Spleen (tissue), 7 donors: Measurements from ENCODE around the gene RBM38.

Experiments
- CTCF ChIP-seq, 11 experiments: fragments of 200-600 bp in 7 of 11; fragments of 450-650 bp in 4 of 11; sonication (generic) in 4 of 11; IDR thresholded peaks in 8 of 11; conservative IDR thresholded peaks in 3 of 11; 1 replicate in 7 of 11; 2 replicates in 4 of 11; pipeline versions ENCODE4 v1.4.0 to v1.8.0; 2016 to 2021; ENCODE audit warnings: antibody characterized with exemption in 11 of 11, inconsistent platforms in 4 of 11, mild to moderate bottlenecking in 1 of 11
- POLR2A ChIP-seq, 3 donors: fragments of 450-650 bp; IDR thresholded peaks; one replicate each; pipeline ENCODE4 v1.5.1; 2017; ENCODE audit warnings: antibody characterized with exemption in 3 of 3, mild to moderate bottlenecking in 1 of 3
- donor health status: DM: no; HTN: no; CAD: no; lungs with moderate emphysema.
- donor health status: DM: no; HTN: no; CAD: no.
- donor health status: DM: no; HTN: no; CAD: no.

DNA sequence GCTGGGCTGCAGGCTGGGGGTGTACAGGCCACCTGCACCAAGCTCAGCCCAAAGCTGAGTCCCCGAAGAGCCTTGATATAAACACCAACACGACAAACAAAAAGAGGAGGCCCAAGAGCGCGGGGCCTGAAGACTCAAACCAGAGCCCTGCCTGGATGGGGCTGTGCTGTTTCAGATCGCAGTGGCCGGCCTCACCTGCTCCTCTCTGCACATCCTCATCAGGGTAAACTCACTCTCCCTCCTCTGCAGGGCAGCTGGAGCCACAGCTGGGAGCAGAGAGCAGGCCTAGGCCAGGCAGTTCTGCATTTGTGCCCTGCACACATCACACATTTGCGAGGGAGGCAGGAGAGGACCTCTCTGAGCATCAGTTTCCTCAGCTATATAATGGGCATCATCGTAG lies 3.7 kb upstream of the RBM38 start:
- TF ChIP-seq CTCF (IDR thresholded peaks at IDR 0.05 in 8 of 11, conservative IDR thresholded peaks at IDR 0.05 in 3 of 11) (no peak), POLR2A (IDR thresholded peaks at IDR 0.05) (no peak)
